ENCODE results near the gene SLC19A1.

GRCh38 chr21:45474323-45474950 is 67.8 kb downstream of the SLC19A1 start:
- TF ChIP-seq, protein P1, sequence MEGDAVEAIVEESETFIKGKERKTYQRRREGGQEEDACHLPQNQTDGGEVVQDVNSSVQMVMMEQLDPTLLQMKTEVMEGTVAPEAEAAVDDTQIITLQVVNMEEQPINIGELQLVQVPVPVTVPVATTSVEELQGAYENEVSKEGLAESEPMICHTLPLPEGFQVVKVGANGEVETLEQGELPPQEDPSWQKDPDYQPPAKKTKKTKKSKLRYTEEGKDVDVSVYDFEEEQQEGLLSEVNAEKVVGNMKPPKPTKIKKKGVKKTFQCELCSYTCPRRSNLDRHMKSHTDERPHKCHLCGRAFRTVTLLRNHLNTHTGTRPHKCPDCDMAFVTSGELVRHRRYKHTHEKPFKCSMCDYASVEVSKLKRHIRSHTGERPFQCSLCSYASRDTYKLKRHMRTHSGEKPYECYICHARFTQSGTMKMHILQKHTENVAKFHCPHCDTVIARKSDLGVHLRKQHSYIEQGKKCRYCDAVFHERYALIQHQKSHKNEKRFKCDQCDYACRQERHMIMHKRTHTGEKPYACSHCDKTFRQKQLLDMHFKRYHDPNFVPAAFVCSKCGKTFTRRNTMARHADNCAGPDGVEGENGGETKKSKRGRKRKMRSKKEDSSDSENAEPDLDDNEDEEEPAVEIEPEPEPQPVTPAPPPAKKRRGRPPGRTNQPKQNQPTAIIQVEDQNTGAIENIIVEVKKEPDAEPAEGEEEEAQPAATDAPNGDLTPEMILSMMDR (IDR thresholded peaks at IDR 0.05 in 8 of 11, conservative IDR thresholded peaks at IDR 0.05 in 3 of 11): no peak
- TF ChIP-seq POLR2A (IDR thresholded peaks at IDR 0.05): no peak
